CD4-positive, alpha-beta T cell treated with Interleukin-1 beta for 1 hour (primary cell): ENCODE data around the gene TCF19.

Experiments used
- DNase-seq, 2 donors: peaks; one replicate each; pipeline ENCODE4 v3.0.0-alpha.2; 2020 to 2022

The TCF19 gene

DNA sequence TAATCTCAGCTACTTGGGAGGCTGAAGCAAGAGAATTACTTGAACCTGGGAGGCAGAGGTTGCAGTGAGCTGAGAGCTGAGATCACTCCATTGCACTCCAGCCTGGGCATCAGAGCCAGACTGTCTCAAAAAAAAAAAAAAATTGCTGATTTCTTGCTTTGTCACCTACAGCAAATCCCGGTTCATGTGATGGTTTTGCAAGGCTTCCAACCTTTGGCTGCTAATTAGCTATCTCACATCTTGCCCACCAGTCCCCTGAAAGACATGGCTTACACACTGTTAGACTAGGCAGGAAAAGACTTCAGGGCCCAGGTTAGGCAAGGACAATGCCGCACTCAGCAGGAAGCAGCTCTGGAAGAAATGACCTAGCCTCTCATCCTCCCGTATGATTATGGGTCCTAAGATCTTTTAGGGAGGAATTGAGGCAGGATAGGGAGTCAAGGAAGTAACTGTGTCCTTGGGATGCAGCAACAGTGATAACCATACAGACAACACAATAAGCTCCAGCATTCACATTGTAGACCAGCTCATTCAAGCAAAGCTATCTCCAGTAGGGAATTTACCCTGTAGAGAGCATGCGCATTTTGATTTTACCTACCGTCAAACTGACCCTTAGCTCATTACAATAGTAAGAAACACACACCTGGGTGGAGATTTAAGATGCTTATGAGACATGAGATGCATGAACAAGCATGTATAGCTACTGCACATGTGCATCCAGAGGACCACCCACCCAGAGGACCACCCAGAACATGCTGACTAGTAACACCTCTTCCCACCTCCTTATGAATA, 52.5 kb downstream of the TCF19 start:
- no peak for DNase-seq
